GM18499 (cell line): Measurements from ENCODE around the gene ZFAND5.
A peak's percentile ranks its signal among the peaks of the same experiment; 100 is the strongest.

Experiments used
- ATAC-seq: cut with Tn5 transposase; IDR thresholded peaks from one replicate; pipeline ENCODE4 v1.9.1; 2021; ENCODE audit warnings: moderate number of reproducible peaks; ENCODE audit not compliant: insufficient read depth, unreplicated experiment

ZFAND5 gene

GRCh38 chr9:72332351-72332750 is 32.7 kb downstream of the ZFAND5 start:
- ATAC-seq: no peak

GRCh38 chr9:72327631-72328030 is 37.4 kb downstream of the ZFAND5 start:
- ATAC-seq: peak; percentile 77

GRCh38 chr9:72326641-72327040 is 38.4 kb downstream of the ZFAND5 start:
- no peak for ATAC-seq

- ATAC-seq: no peak
Measured at GRCh38 chr9:72324974-72325373, 40.0 kb downstream of the ZFAND5 start.

GRCh38 chr9:72322678-72323077 is 42.3 kb downstream of the ZFAND5 start:
- ATAC-seq: no peak

- ATAC-seq: no peak
Measured at GRCh38 chr9:72322259-72322658, 42.7 kb downstream of the ZFAND5 start.

GRCh38 chr9:72315510-72316311 is 49.3 kb downstream of the ZFAND5 start:
- ATAC-seq: no peak

- no peak for ATAC-seq
Measured at GRCh38 chr9:72315089-72315509, 49.9 kb downstream of the ZFAND5 start.

GRCh38 chr9:72313507-72313906 is 51.5 kb downstream of the ZFAND5 start:
- no peak for ATAC-seq

GRCh38 chr9:72312386-72312987 is 52.5 kb downstream of the ZFAND5 start:
- no peak for ATAC-seq

- no peak for ATAC-seq
Measured at GRCh38 chr9:72309364-72310133, 55.5 kb downstream of the ZFAND5 start.

GRCh38 chr9:72306761-72307160 is 58.2 kb downstream of the ZFAND5 start:
- no peak for ATAC-seq

- no peak for ATAC-seq
Measured at GRCh38 chr9:72305707-72306106, 59.3 kb downstream of the ZFAND5 start.

- ATAC-seq: no peak
Measured at GRCh38 chr9:72305102-72305546, 59.9 kb downstream of the ZFAND5 start.

- ATAC-seq: no peak
Measured at GRCh38 chr9:72304538-72304937, 60.5 kb downstream of the ZFAND5 start.
